HCT116 (cell line): ENCODE results near the gene PFN2.
A peak's percentile ranks its signal among the peaks of the same experiment; 100 is the strongest.

Experiments used
- EZH2 ChIP-seq: fragments of 200-600 bp; sonication (generic); IDR thresholded peaks from 2 replicates; pipeline ENCODE4 v1.6.1; 2017; ENCODE audit warnings: antibody characterized with exemption, mixed run types
- MAX ChIP-seq: IDR thresholded peaks from 2 replicates; pipeline ENCODE4 v1.6.1; 2012
- POLR2A ChIP-seq: IDR thresholded peaks from 2 replicates; pipeline ENCODE4 v1.7.0; 2011; ENCODE audit warnings: borderline replicate concordance; ENCODE audit not compliant: insufficient read depth, insufficient read length; ENCODE audit errors: extremely low read depth
- SP1 ChIP-seq: IDR thresholded peaks from 2 replicates; pipeline ENCODE4 v1.6.1; 2012; ENCODE audit warnings: low read depth
- TF ChIP-seq, protein P1 (sequence below), 3 experiments: fragments of 200-600 bp in 1 of 3; sonication (generic) in 1 of 3; IDR thresholded peaks in 2 of 3; conservative IDR thresholded peaks in 1 of 3; 2 replicates each; pipeline ENCODE4 v1.5.1; 2012 to 2017; ENCODE audit warnings: low read depth in 2 of 3, low read length in 2 of 3, antibody characterized with exemption in 1 of 3, borderline replicate concordance in 1 of 3, control low read depth in 1 of 3, mild to moderate bottlenecking in 1 of 3, mixed read lengths in 1 of 3, mixed run types in 1 of 3, moderate library complexity in 1 of 3; ENCODE audit not compliant: insufficient read depth in 1 of 3

- TF ChIP-seq POLR2A = no peak
- TF ChIP-seq, protein P1, sequence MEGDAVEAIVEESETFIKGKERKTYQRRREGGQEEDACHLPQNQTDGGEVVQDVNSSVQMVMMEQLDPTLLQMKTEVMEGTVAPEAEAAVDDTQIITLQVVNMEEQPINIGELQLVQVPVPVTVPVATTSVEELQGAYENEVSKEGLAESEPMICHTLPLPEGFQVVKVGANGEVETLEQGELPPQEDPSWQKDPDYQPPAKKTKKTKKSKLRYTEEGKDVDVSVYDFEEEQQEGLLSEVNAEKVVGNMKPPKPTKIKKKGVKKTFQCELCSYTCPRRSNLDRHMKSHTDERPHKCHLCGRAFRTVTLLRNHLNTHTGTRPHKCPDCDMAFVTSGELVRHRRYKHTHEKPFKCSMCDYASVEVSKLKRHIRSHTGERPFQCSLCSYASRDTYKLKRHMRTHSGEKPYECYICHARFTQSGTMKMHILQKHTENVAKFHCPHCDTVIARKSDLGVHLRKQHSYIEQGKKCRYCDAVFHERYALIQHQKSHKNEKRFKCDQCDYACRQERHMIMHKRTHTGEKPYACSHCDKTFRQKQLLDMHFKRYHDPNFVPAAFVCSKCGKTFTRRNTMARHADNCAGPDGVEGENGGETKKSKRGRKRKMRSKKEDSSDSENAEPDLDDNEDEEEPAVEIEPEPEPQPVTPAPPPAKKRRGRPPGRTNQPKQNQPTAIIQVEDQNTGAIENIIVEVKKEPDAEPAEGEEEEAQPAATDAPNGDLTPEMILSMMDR (IDR thresholded peaks at IDR 0.05 in 2 of 3, conservative IDR thresholded peaks at IDR 0.05 in 1 of 3; ENCODE audit: borderline replicate concordance in 1 of 3, insufficient read depth in 1 of 3, low read depth in 2 of 3, low read length in 2 of 3) = peak in 1 of 3 experiments; percentile 5; a peak in 1 of 6 replicates
- no peak for TF ChIP-seq EZH2
- peak; percentile 49 for TF ChIP-seq MAX
- 0 out of 2 replicates have a peak, but pooled peaks have one; percentile 6 for TF ChIP-seq SP1
These were observed 1.4 kb downstream of the PFN2 start for GRCh38 chr3:149969110-149969939.
